Activated gamma-delta T cell (primary cell): Measurements from ENCODE around the gene PPP2R3B.

ENCODE experiments used
- DNase-seq: peaks from one replicate; lab custom pipeline; 2025; lab: John Stamatoyannopoulos, UW

PPP2R3B gene

GRCh38 chrX:298993-299392 lies 87.7 kb downstream of the PPP2R3B start:
- no peak for DNase-seq

- no peak for DNase-seq
Observed at GRCh38 chrX:295136-295535, 91.6 kb downstream of the PPP2R3B start.

GRCh38 chrX:292900-293897 lies 93.5 kb downstream of the PPP2R3B start:
- DNase-seq = no peak

- no peak for DNase-seq
Observed at GRCh38 chrX:291411-291901, 95.3 kb downstream of the PPP2R3B start.

DNA sequence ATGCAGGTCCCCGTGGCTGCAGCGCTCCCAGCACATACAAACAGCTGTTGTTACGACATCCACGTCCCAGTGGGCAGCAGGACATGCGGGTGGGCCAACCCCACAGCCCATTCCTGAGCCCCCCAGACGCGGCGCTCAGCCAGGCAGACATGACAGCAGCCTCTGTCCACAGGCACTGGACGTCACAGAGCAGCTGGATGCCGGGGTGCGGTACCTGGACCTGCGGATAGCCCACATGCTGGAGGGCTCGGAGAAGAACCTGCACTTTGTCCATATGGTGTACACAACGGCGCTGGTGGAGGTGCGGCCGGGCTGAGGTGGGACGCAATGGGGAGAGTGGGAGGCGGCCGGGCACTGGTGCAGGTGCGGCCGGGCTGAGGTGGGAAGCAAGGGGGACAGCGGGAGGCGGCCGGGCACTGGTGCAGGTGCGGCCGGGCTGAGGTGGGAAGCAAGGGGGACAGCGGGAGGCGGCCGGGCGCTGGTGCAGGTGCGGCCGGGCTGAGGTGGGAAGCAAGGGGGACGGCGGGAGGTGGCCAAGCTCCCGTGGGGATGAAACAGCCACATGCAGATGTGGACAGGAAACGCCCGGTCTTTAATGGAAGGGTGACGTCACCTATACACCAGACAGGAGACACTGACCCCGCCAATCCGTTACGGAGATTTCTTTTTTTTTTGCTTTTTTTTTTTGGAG lies 96.1 kb downstream of the PPP2R3B start:
- DNase-seq = no peak

DNA sequence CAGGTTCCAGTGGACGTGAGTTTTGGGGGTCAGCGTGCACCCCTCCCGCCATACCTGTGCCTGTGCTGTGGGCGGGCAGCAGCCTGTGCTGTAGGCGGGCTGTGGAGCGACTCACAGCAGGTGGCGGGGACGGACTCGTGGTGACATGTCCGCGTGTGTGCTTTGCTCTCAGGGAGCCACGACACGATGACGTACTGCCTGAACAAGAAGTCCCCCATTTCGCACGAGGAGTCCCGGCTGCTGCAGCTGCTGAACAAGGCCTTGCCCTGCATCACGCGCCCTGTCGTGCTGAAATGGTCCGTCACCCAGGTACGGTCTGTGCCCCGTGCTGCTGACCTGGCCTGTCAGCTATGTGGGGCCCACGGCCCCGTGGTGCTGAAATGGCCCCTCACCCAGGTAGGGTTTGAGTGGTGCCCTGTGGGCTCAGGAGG lies 98.1 kb downstream of the PPP2R3B start:
- DNase-seq = no peak

GRCh38 chrX:287670-288069 lies 99.0 kb downstream of the PPP2R3B start:
- no peak for DNase-seq

DNA sequence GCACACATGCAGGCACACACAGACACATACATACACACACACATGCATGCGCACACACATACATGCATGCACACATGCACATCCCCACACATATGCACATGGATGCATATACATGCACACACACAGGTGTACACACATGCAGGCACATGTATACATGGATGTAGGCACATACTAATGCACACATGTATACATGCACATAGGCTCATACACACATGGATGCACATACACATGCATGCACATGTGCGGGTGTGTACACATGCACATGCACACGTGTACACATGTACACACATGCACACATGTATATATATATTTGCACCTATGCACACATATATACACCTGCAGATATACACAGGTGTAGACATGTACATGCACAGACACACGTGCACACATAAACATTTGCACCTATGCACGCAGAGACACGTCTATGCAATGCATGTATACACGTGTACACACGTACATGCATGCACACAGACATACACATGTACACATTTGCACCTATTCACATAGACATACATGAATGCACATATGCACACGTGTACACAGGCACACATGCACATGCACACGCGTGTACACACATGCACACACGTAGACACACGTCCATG lies 101.5 kb downstream of the PPP2R3B start:
- no peak for DNase-seq
